Activated naive CD4-positive, alpha-beta T cell treated with anti-CD3 and anti-CD28 coated beads, Interleukin-2, amount 50 U/mL, for 16 hours (primary cell): ENCODE measurements around the gene B3GALT4.
A peak's percentile ranks its signal among the peaks of the same experiment; 100 is the strongest.

ENCODE experiments used
- DNase-seq: peaks from one replicate; pipeline ENCODE4 v3.0.0-alpha.2; 2020

B3GALT4 gene

DNA sequence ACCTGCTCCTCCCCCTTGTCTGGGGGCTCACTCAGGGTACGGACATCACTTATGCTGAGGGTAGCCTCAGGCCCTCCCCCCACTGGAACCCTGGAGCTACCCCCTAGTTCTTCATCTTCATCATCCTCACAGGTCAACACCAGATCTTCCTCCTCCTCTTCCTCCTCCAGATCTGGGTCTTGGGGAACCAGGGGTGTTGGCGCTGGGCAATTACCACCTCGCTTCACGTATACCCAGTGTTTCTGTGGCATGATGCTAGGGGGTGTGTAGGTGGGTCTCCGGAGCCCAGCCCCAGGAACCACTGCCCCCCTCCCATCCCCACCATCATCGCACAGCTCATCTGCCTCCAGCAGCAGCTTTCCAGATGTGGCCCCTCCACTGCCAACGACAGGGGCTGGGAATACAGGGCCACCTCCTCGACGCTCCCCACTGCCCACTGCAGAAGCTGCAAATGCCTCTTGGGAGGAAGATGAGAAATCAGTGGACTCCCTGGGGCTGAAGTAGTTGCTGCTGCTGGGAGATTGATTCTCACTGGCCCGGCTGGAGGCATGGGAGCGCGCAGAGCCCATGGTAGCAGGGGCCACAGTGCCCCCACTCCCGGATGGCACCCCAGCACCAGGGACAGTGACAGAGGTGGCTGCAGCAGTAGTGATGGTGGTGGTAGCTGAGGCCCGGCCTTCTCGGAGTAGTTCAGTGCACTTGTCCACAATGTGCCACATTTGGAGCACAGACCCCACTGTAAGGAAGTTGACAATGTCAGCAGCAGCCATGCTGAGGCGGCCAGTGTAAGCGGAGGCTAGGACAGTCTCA, 39.1 kb downstream of the B3GALT4 start:
- DNase-seq: no peak

DNA sequence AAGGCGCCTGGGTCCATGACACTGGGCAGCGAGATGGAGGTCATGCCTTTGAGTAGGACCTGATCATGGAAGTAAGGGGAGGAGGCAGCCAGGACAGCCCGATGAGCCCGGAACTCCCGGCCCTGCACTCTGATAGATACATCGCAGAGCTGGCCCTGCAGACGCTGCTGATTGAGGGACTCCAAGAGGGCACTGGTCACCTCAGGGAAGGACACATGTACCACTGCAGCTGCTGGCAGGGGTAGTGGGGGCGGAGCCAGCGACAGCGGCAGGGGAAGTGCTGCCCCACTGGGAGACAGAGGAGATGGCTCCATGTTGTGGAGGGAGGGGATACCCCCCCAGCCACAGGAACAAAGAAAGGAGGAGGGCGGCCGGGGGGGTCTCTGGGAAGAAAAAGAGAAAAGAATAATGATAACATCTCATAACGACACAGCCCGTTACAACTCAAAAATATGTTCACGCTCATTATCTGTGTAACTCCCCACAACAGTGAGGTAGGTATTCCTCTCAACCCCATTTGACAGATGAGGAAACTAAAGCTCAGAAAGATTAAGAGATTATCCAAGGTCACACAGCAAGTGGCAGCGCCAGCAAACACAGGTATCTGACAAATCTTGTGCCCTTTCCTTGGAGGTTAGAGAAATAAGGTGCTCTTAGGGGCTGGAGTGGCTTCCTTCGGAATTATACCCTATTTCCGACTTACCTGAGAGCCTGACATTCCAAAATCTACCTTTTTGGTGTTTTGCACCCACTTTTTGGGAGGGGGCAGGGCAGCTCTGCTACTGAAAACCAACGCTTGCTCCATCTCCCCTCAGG, 39.9 kb downstream of the B3GALT4 start:
- DNase-seq: no peak

DNA sequence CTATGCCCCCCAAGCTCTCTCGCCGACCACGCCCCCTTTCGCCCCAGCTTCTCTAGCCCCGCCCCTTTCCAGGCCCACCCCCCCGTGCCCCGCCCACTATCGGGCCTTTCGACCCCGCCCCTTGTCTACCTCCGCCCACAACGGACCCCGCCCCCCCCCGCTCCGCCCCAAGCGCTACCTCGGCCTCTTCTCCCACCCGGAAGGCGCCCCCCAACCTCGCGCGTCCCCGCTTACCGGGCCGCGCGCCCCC, 40.4 kb downstream of the B3GALT4 start:
- DNase-seq: no peak

DNA sequence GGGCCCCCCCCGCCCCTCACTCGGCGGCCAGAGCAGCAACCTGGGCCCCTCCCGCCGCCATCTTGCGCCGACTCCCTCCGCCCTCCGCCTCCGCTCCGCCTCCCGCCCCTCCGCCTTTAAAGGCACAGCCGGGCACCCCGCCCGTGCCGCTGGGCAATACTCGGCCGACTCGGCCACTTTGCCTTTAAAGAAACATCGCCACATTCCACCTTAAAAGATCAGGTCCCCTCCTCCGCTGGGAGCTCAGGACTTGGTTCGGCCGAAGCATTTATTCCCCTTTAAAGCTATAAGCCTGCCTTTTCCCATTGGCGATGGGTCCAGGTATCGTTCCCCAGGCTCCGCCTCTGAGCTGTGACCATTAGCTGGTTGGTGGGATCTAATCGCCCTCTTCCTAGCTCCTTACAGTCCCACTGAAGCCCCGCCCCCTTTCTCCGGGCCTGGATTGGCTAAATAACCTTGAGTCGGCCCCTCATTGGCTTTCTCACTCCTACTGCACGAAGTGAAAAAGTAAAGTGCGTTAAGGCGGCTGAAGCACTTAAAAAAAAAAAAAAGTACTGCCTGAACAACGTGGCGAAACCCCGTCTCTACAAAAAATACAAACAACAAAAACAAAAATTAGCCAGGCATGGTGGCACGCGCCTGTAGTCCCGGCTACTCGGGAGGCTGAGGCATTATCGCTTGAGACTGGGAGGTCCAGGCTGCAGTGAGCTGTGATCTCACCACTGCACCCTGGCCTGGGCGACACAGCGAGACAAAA, 40.9 kb downstream of the B3GALT4 start, which contains the start of gene ZBTB22:
Gene ZBTB22, minus strand, starts transcription at position 76 of the 757 bp plus-strand sequence. CDS start 828 bp downstream, outside the sequence.
- peak; percentile 95 for DNase-seq

DNA sequence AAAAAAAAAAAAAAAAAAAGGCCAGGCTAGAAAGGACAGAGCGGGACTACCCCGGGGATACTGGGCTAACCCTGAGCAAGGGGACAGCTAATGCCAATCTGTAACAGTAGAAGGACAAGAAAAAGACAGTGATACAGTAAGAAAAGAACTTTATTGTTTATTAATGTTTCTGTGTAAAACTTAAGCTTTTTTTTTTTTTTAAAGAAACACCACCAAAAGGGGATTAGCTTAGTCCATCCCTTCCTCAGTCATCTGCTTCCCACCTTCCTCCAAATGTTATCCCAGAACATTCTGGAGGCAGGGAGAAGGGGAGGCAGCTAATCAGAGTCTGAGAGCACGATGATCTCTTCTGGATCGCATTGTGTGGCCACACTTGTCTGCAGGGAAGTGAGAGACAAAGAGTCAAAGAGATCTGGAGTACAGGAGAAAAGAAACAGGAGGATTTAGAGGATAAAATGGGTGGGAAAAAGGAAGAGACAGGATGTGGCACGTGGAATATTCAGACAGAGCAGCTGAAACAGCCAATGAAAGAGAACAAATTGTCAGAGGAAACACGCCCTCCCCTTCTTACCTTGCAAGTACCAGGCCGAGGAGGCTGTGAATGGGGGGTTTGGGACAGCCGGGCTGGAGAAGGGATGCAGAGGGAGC, 41.6 kb downstream of the B3GALT4 start:
- no peak for DNase-seq

DNA sequence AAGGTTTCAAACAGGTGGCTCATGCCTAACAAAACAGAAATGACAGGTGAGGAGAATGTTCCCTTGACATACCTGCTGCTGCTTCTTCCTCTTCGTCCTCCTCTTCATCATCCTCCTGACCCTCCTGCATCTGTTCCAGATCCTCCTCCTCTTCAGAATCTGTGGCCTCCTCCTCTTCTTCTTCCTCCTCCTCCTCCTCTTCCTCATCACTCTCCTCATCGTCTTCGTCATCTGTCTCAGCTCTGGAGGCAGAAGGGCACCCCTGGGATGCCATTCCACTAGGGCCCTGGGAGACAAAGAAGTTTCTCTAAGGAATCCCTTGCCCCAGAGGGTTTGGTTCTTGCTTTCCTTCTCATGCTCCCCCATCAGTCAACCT, 43.0 kb downstream of the B3GALT4 start:
- no peak for DNase-seq

DNA sequence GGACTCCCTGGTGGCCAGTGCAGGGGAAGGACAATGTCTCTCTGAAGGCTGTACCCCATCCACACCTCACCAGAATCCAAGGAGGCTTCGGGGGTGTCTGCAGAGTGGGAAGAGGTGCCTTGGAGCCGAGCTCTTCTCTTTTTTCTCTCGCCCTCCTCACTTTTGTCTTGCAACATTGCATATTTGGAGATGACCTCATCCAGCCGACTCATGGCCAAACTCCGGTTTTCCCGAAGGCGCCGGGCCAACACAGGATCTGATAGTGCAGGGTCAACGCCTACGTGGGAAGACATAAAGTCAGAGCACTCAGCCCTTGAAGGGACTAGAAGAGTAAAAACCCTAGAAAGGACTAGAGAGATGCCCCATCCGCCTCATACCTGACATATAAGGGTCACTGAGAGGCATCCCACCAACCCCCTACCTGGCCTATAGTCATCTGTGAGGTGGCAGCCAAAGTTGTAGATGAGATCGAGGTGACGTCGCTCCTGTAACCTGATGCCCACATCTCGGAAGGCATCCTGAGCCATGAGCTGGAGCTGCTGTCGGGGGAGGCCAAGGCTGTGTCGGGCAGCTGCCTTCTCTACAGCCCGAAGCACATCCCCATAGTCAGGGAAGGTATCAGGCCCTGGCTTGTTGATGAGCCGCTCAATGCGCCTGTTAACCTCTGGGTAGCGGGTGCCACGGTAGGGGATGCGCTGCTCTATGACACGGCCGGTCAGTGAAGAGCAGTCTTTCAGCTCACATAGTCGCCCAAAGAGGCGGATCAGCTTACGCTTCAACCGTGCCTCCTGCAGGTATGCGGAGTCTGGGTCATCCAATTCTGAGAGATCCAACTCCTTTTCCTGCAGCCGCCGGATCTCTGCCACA, 43.6 kb downstream of the B3GALT4 start:
- no peak for DNase-seq

DNA sequence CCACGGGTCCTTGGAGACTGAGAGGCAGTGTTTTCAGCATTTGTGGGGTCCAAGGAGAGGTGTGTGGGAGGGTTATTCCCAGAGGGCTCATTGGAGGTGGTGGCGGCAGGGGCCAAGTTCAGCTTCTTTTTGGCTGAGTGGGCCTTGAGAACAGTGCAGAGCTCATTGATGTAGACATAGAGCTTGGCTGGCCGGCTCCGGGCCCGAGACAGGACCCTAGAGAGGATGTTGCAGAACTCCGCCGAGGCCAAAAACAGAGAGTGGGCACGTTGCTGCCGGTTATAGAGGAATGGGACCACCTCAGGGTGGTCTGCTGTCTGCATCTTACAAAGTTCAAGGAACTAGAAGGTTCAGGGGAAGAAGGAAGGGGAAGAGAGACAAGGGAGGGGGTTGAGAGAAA, 44.3 kb downstream of the B3GALT4 start:
- no peak for DNase-seq

DNA sequence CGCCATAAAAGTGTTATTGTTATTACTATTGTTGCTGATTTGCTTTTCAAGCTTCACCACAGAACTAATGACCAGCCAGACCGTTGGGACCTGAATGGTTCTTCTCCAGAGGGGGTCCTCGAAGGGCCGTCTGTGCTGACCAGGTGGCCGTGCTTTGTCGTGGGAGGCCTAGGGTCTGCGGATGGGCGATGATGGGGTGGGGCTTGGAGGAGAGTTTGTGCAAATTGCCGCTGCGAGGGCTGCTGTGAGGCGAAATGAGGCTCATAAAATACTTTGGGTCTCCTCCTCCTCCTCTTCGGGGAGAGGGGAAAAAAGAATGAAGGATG, 46.7 kb downstream of the B3GALT4 start:
- no peak for DNase-seq

DNA sequence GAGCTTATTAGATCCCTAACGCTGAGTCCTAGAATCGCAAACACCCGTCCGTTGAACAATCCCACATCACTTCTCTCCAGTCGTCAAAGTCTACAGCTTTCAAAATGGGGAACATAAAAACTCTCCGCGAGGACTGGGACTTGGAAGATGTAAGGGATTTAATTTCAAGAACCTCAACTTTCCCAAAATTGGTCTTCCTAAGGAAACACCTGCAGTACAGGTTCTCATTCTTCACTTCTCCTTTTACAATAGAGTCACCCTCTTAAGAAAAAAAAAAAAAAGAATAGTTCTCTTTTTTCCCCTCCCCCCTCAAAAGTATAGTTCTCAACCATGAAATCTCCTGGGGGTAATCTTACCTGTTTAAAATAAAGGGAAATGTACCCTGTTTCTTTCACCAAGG, 47.2 kb downstream of the B3GALT4 start:
- no peak for DNase-seq
